Measurements from ENCODE around the gene SMYD5.

DNA sequence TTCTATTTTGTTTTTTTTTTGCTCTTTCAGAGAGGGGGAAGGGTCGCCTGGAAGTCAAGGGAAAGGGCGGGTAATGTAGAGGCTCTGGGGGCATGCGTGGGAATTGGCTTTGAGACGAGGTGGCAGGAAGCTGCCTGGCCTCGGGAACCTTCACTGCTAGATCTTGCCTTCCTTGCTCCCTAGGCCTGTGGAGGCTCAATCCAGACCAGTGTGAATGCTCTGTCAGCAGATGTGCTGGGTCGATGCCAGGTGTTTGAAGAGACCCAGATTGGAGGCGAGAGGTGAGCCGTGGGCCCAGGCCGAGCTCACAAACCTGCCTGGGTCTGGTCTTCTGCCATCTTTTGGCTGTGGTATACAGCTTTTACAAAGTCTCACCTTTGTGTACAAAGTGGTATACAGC, 35.6 kb downstream of the SMYD5 start:
- TF ChIP-seq POLR2A (IDR thresholded peaks at IDR 0.05): no peak
- TF ChIP-seq, protein P1, sequence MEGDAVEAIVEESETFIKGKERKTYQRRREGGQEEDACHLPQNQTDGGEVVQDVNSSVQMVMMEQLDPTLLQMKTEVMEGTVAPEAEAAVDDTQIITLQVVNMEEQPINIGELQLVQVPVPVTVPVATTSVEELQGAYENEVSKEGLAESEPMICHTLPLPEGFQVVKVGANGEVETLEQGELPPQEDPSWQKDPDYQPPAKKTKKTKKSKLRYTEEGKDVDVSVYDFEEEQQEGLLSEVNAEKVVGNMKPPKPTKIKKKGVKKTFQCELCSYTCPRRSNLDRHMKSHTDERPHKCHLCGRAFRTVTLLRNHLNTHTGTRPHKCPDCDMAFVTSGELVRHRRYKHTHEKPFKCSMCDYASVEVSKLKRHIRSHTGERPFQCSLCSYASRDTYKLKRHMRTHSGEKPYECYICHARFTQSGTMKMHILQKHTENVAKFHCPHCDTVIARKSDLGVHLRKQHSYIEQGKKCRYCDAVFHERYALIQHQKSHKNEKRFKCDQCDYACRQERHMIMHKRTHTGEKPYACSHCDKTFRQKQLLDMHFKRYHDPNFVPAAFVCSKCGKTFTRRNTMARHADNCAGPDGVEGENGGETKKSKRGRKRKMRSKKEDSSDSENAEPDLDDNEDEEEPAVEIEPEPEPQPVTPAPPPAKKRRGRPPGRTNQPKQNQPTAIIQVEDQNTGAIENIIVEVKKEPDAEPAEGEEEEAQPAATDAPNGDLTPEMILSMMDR (IDR thresholded peaks at IDR 0.05): no peak

All from Peyer's patch (tissue), 4 donors.